ENCODE results near the gene CATSPER1. TPM values are rescaled to one million over a fixed set of nuclear protein-coding genes. Genes with fewer than 3 reads are reported as not detected.

Gene CATSPER1
- total and polyA plus RNA-seq, 2 donors (not counting 3 experiments of a cell fraction or from before 2014, with no cell fraction given) = 0.68 to 1.0 TPM

- H3K4me1 ChIP-seq (ENCODE audit: control insufficient read depth, extremely low read depth, insufficient read depth, low read length) = peaks cover 21% of the 10 kb centered on the region
- no peak within 1 kb of the TSS for H3K9ac ChIP-seq (replicated peaks; ENCODE audit: extremely low read depth, insufficient read depth, low read length)
- peak within 1 kb of the TSS; percentile 53 for H2AFZ ChIP-seq (ENCODE audit: low read depth, low read length)
- H3K27ac ChIP-seq (ENCODE audit: insufficient read depth, low read depth, low read length) = no peak within 1 kb of the TSS
- peaks cover 2% of the 10 kb centered on the region in 2 experiments for H3K27me3 ChIP-seq (ENCODE audit: control insufficient read depth in 2 of 2, insufficient read depth in 2 of 2, low read length in 2 of 2)
- H3K4me3 ChIP-seq (replicated peaks in 1 of 3; ENCODE audit: insufficient read depth in 1 of 3, low read depth in 1 of 3, low read length in 3 of 3) = no peak within 1 kb of the TSS
- dilution Hi-C loops (cut with MboI; ENCODE audit: extremely low pct_ligation_motif_present, low sequenced_read_pairs) = no loop called here
- no TSS peak for BruUV-seq (replicated peaks)
- H3K9me3 ChIP-seq (replicated peaks; ENCODE audit: control insufficient read depth, insufficient read depth, low read length) = no peaks in the 10 kb centered on the region
- H4K20me1 ChIP-seq (replicated peaks; ENCODE audit: control insufficient read depth, extremely low read depth, insufficient read depth, low read length) = no peaks in the 10 kb centered on the region
- no peaks in the 10 kb centered on the region for H3K79me2 ChIP-seq (ENCODE audit: control insufficient read depth, insufficient read depth, low read length)
- POLR2A ChIA-PET = interaction anchor here (0.6 kb wide), 1 partner anchor 115 kb away, joined by 4 read pairs; no protein-coding TSS in a partner anchor
- DNase-seq (ENCODE audit: low read depth, low spot score) (no peak), FAIRE-seq (no peak)
- no peaks in the 10 kb centered on the region for H3K9me1 ChIP-seq (replicated peaks; ENCODE audit: control insufficient read depth, extremely low read depth, insufficient read depth, low read length)
- intact Hi-C loops (cut with micrococcal nuclease) = no loop called here
- CTCF ChIA-PET = interaction anchor here (1.0 to 3.2 kb wide), 4 partner anchors 9 to 123 kb away, joined by 3 to 16 read pairs (median 6); partner anchors contain the start of gene FIBP
- no peaks in the 10 kb centered on the region for H3K36me3 ChIP-seq (ENCODE audit: control insufficient read depth in 2 of 2, extremely low read depth in 1 of 2, insufficient read depth in 2 of 2, low read length in 2 of 2)
- peak; percentile 58 for TF ChIP-seq EZH2 (IDR thresholded peaks at IDR 0.05; ENCODE audit: borderline replicate concordance, low read depth, low read length, severe bottlenecking)
- no peak for TF ChIP-seq CTCF (IDR thresholded peaks at IDR 0.05; ENCODE audit: extremely low read depth in 1 of 2, insufficient read depth in 1 of 2, low read depth in 1 of 2, low read length in 2 of 2)
- no peak for TF ChIP-seq FOS (IDR thresholded peaks at IDR 0.05; ENCODE audit: borderline replicate concordance, insufficient read depth, low read length)
- no peak within 1 kb of the TSS for H3K4me2 ChIP-seq (ENCODE audit: insufficient read depth, low read length)
Measured at GRCh38 chr11:66011785-66012303, 14.4 kb downstream of the CATSPER1 start, which contains the start of gene CST6. TSS of gene CST6 (plus strand) at chr11:66012008. CDS start at chr11:66012045, 37 bp downstream.

DNA sequence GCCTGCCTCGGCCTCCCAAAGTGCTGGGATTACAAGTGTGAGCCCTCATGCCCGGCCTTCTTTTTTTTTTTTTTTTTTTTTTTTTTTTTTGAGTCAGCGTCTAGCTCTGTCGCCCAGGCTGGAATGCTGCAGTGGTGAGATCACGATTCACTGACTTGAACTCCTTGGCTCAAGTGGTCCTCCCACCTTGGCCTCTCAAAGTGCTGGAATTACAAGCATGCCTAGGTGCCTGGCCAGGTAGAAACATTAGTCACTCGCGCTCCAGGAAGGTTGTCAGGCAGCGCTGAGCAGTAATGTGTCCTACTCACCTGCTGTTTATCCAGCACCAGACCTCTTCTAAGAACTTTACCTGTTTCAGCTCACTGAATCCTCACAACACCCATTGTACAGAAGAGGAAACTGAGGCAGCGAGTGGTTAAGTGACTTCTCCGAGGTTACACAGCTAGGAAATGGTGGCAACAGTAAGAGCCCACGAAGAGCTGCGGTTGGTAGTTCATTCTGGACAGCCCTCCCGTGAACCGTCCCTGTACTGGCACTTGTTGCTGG is 15.0 kb downstream of the CATSPER1 start:
- POLR2A ChIA-PET = interaction anchor here (0.6 to 0.9 kb wide), 2 partner anchors 9 to 115 kb away, joined by 4 read pairs; no protein-coding TSS in a partner anchor

More for the DNA sequence above, 15.0 kb downstream of the CATSPER1 start:
- no peak for TF ChIP-seq GATA2 (IDR thresholded peaks at IDR 0.05; ENCODE audit: insufficient read depth, insufficient read length, low read depth, low read length)
- no peak for TF ChIP-seq CTCF (IDR thresholded peaks at IDR 0.05; ENCODE audit: extremely low read depth in 1 of 2, insufficient read depth in 1 of 2, low read depth in 1 of 2, low read length in 2 of 2)
- TF ChIP-seq EZH2 (IDR thresholded peaks at IDR 0.05; ENCODE audit: borderline replicate concordance, low read depth, low read length, severe bottlenecking) = no peak
- TF ChIP-seq MYC (IDR thresholded peaks at IDR 0.05; ENCODE audit: low read depth, low read length) = no peak
- TF ChIP-seq MAX (IDR thresholded peaks at IDR 0.05; ENCODE audit: insufficient read depth, insufficient read length) = no peak
- no peak for TF ChIP-seq POLR2AphosphoS5 (IDR thresholded peaks at IDR 0.05; ENCODE audit: insufficient read depth, low read depth, low read length)
- no peak for TF ChIP-seq JUN (IDR thresholded peaks at IDR 0.05; ENCODE audit: borderline replicate concordance, insufficient read depth, insufficient read length, low read depth)
- no peak for TF ChIP-seq POLR2A (IDR thresholded peaks at IDR 0.05; ENCODE audit: low read depth, low read length)
- TF ChIP-seq FOS (IDR thresholded peaks at IDR 0.05; ENCODE audit: borderline replicate concordance, insufficient read depth, low read length) = no peak
- no peaks in the 10 kb centered on the region for H3K36me3 ChIP-seq (ENCODE audit: control insufficient read depth in 2 of 2, extremely low read depth in 1 of 2, insufficient read depth in 2 of 2, low read length in 2 of 2)
- no peaks in the 10 kb centered on the region for H3K79me2 ChIP-seq (ENCODE audit: control insufficient read depth, insufficient read depth, low read length)
- H3K4me3 ChIP-seq (replicated peaks in 1 of 3; ENCODE audit: insufficient read depth in 1 of 3, low read depth in 1 of 3, low read length in 3 of 3) = no peak overlapping the region
- no TSS peak for BruUV-seq (replicated peaks)
- H3K27me3 ChIP-seq (ENCODE audit: control insufficient read depth in 2 of 2, insufficient read depth in 2 of 2, low read length in 2 of 2) = peaks cover 2% of the 10 kb centered on the region in 2 experiments
- peak overlapping the region; percentile 53 for H2AFZ ChIP-seq (ENCODE audit: low read depth, low read length)
- no peak overlapping the region for H3K9ac ChIP-seq (replicated peaks; ENCODE audit: extremely low read depth, insufficient read depth, low read length)
- no peak overlapping the region for H3K27ac ChIP-seq (ENCODE audit: insufficient read depth, low read depth, low read length)
- DNase-seq (ENCODE audit: low read depth, low spot score) (no peak), FAIRE-seq (no peak)
- H3K9me1 ChIP-seq (replicated peaks; ENCODE audit: control insufficient read depth, extremely low read depth, insufficient read depth, low read length) = no peaks in the 10 kb centered on the region
- intact Hi-C loops (cut with micrococcal nuclease) = no loop called here
- no peaks in the 10 kb centered on the region for H4K20me1 ChIP-seq (replicated peaks; ENCODE audit: control insufficient read depth, extremely low read depth, insufficient read depth, low read length)
- H3K4me1 ChIP-seq (ENCODE audit: control insufficient read depth, extremely low read depth, insufficient read depth, low read length) = peaks cover 20% of the 10 kb centered on the region
- dilution Hi-C loops (cut with MboI; ENCODE audit: extremely low pct_ligation_motif_present, low sequenced_read_pairs) = no loop called here
- no peak overlapping the region for H3K4me2 ChIP-seq (ENCODE audit: insufficient read depth, low read length)
- H3K9me3 ChIP-seq (replicated peaks; ENCODE audit: control insufficient read depth, insufficient read depth, low read length) = no peaks in the 10 kb centered on the region
- CTCF ChIA-PET = interaction anchor here (1.0 to 3.2 kb wide), 4 partner anchors 10 to 123 kb away, joined by 3 to 16 read pairs (median 6); partner anchors contain the start of gene FIBP

Measured in endothelial cell of umbilical vein (primary cell).